HTERT RPE-1 (cell line): ENCODE data around the gene MAPRE2.

ENCODE experiments used
- in situ Hi-C: fragments of 300-500 bp; cut with MboI; formaldehyde crosslinking; loops from 4 replicates; pipeline ENCODE4 v1.14.3; 2020; ENCODE audit warnings: low sequenced_read_pairs

The MAPRE2 gene

GRCh38 chr18:35040988-35041814, at the start of gene MAPRE2:
TSS of gene MAPRE2 (plus strand) at chr18:35041413. CDS start at chr18:35041540, 127 bp downstream.
- in situ Hi-C loops = no loop called here

- in situ Hi-C loops = no loop called here
These were observed 49.7 kb upstream of the MAPRE2 start for GRCh38 chr18:34991561-34991960.

- in situ Hi-C loops = no loop called here
These were observed 47.9 kb upstream of the MAPRE2 start for GRCh38 chr18:34993289-34993688.

- in situ Hi-C loops = no loop called here
These were observed 45.5 kb upstream of the MAPRE2 start for GRCh38 chr18:34995746-34996145.

- in situ Hi-C loops = no loop called here
These were observed 42.6 kb upstream of the MAPRE2 start for GRCh38 chr18:34998661-34999060.

- in situ Hi-C loops = no loop called here
These were observed 41.4 kb upstream of the MAPRE2 start for GRCh38 chr18:34999756-35000289.

- in situ Hi-C loops = no loop called here
These were observed 40.8 kb upstream of the MAPRE2 start for GRCh38 chr18:35000457-35000856.

GRCh38 chr18:35002120-35002519, 39.1 kb upstream of the MAPRE2 start:
- in situ Hi-C loops = no loop called here

GRCh38 chr18:35005963-35006577, 35.1 kb upstream of the MAPRE2 start:
- in situ Hi-C loops = no loop called here

GRCh38 chr18:35010156-35010555, 31.1 kb upstream of the MAPRE2 start:
- in situ Hi-C loops = no loop called here

GRCh38 chr18:35010993-35011392, 30.2 kb upstream of the MAPRE2 start:
- in situ Hi-C loops = no loop called here

- in situ Hi-C loops = no loop called here
These were observed 21.3 kb upstream of the MAPRE2 start for GRCh38 chr18:35019933-35020332.

- in situ Hi-C loops = no loop called here
These were observed 18.7 kb upstream of the MAPRE2 start for GRCh38 chr18:35022426-35023001.

- in situ Hi-C loops = no loop called here
These were observed 17.0 kb upstream of the MAPRE2 start for GRCh38 chr18:35024196-35024595.

- in situ Hi-C loops = no loop called here
These were observed 16.2 kb upstream of the MAPRE2 start for GRCh38 chr18:35024965-35025364.

GRCh38 chr18:35026407-35027061, 14.7 kb upstream of the MAPRE2 start:
- in situ Hi-C loops = no loop called here

- in situ Hi-C loops = no loop called here
These were observed 14.0 kb upstream of the MAPRE2 start for GRCh38 chr18:35027206-35027605.

GRCh38 chr18:35028536-35028935, 12.7 kb upstream of the MAPRE2 start:
- in situ Hi-C loops = no loop called here

- in situ Hi-C loops = no loop called here
These were observed 12.1 kb upstream of the MAPRE2 start for GRCh38 chr18:35029103-35029502.

GRCh38 chr18:35029770-35030169, 11.4 kb upstream of the MAPRE2 start:
- in situ Hi-C loops = no loop called here

GRCh38 chr18:35030277-35030989, 10.8 kb upstream of the MAPRE2 start:
- in situ Hi-C loops = no loop called here
